Inflammatory macrophage treated with lipopolysaccharide for 4 hours (primary cell): ENCODE data around the gene RBM15.
A peak's percentile ranks its signal among the peaks of the same experiment; 100 is the strongest.

ENCODE experiments used
- DNase-seq: peaks from one replicate; pipeline ENCODE4 v3.0.0-alpha.2; 2020

RBM15 gene

GRCh38 chr1:110321846-110322245 lies 17.3 kb upstream of the RBM15 start:
- no peak for DNase-seq

GRCh38 chr1:110324667-110325066 lies 14.5 kb upstream of the RBM15 start:
- no peak for DNase-seq

GRCh38 chr1:110326826-110327225 lies 12.4 kb upstream of the RBM15 start:
- no peak for DNase-seq

- no peak for DNase-seq
Measured at GRCh38 chr1:110328274-110328673, 10.9 kb upstream of the RBM15 start.

- no peak for DNase-seq
Measured at GRCh38 chr1:110328700-110329099, 10.5 kb upstream of the RBM15 start.

GRCh38 chr1:110335265-110335664 lies 3.9 kb upstream of the RBM15 start:
- DNase-seq: no peak

- DNase-seq: no peak
Measured at GRCh38 chr1:110336300-110337039, 2.7 kb upstream of the RBM15 start.

- DNase-seq: peak; percentile 46
Measured at GRCh38 chr1:110337704-110338308, 1.4 kb upstream of the RBM15 start.

GRCh38 chr1:110338309-110338885 lies 780 bp upstream of the RBM15 start:
- DNase-seq: peak; percentile 90

GRCh38 chr1:110339407-110340206 lies 430 bp downstream of the RBM15 start:
- peak; percentile 49 for DNase-seq

GRCh38 chr1:110340207-110340468 lies 961 bp downstream of the RBM15 start:
- DNase-seq: no peak

GRCh38 chr1:110341146-110341871 lies 2.1 kb downstream of the RBM15 start:
- DNase-seq: no peak

GRCh38 chr1:110341872-110342331 lies 2.7 kb downstream of the RBM15 start:
- DNase-seq: no peak

- DNase-seq: no peak
Measured at GRCh38 chr1:110343249-110343648, 4.1 kb downstream of the RBM15 start.

GRCh38 chr1:110344152-110344551 lies 5.0 kb downstream of the RBM15 start:
- DNase-seq: no peak

- no peak for DNase-seq
Measured at GRCh38 chr1:110345480-110345879, 6.3 kb downstream of the RBM15 start.

GRCh38 chr1:110346690-110347089 lies 7.5 kb downstream of the RBM15 start:
- no peak for DNase-seq

GRCh38 chr1:110347182-110347893 lies 8.2 kb downstream of the RBM15 start:
- no peak for DNase-seq

- no peak for DNase-seq
Measured at GRCh38 chr1:110348050-110348449, 8.9 kb downstream of the RBM15 start.

- no peak for DNase-seq
Measured at GRCh38 chr1:110348771-110349170, 9.6 kb downstream of the RBM15 start.

- no peak for DNase-seq
Measured at GRCh38 chr1:110350360-110350759, 11.2 kb downstream of the RBM15 start.

- DNase-seq: no peak
Measured at GRCh38 chr1:110355321-110355720, 16.1 kb downstream of the RBM15 start.
